ENCODE measurements around the gene SNRPE. TPM values are rescaled to one million over a fixed set of nuclear protein-coding genes. Genes with fewer than 3 reads are reported as not detected.

SNRPE gene
- total and polyA plus RNA-seq, 2 donors (not counting 3 experiments of a cell fraction or from before 2014, with no cell fraction given): 196 to 219 TPM

DNA sequence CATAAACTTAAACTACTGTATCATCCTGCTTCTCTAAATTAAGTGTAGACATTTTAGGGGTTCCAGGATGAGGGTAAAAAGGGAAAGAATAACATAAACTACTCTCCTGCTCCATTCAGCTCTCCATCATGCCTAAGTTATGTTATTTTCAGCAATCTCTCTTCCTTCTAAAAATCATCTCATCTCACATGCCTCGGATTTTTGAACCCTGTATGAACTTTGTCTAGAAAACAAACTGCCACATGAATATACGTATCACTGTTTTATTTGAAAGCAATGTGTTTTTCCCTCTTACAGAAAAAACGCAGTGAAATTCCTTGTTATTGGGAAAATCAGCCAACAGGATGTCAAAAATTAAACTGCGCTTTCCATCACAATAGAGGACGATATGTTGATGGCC is 33.4 kb upstream of the SNRPE start:
- Histone ChIP-seq H3K79me2 (ENCODE audit: control insufficient read depth, insufficient read depth, low read length) (peaks cover 25% of the 10 kb centered on the region), H3K9me3 (replicated peaks; ENCODE audit: control insufficient read depth, insufficient read depth, low read length) (no peaks in the 10 kb centered on the region), H3K9ac (replicated peaks; ENCODE audit: extremely low read depth, insufficient read depth, low read length) (no peak overlapping the region), H4K20me1 (replicated peaks; ENCODE audit: control insufficient read depth, extremely low read depth, insufficient read depth, low read length) (no peaks in the 10 kb centered on the region), H3K4me2 (ENCODE audit: insufficient read depth, low read length) (peak overlapping the region; percentile 17), H3K4me1 (ENCODE audit: control insufficient read depth, extremely low read depth, insufficient read depth, low read length) (peaks cover 18% of the 10 kb centered on the region), H3K9me1 (replicated peaks; ENCODE audit: control insufficient read depth, extremely low read depth, insufficient read depth, low read length) (no peaks in the 10 kb centered on the region), H3K4me3 (replicated peaks in 1 of 3; ENCODE audit: insufficient read depth in 1 of 3, low read depth in 1 of 3, low read length in 3 of 3) (no peak overlapping the region), H3K36me3 (ENCODE audit: control insufficient read depth in 2 of 2, extremely low read depth in 1 of 2, insufficient read depth in 2 of 2, low read length in 2 of 2) (peaks cover 15 to 21% of the 10 kb centered on the region in 2 experiments), H2AFZ (ENCODE audit: low read depth, low read length) (no peak overlapping the region), H3K27ac (ENCODE audit: insufficient read depth, low read depth, low read length) (no peak overlapping the region), H3K27me3 (ENCODE audit: control insufficient read depth in 2 of 2, insufficient read depth in 2 of 2, low read length in 2 of 2) (no peaks in the 10 kb centered on the region)
- dilution Hi-C loops (cut with MboI; ENCODE audit: extremely low pct_ligation_motif_present, low sequenced_read_pairs): no loop called here
- intact Hi-C loops (cut with micrococcal nuclease): no loop called here
- DNase-seq (ENCODE audit: low read depth, low spot score): peak; percentile 66
- ChIA-PET POLR2A (no interaction called here), CTCF (no interaction called here)
- TF ChIP-seq, protein P1, sequence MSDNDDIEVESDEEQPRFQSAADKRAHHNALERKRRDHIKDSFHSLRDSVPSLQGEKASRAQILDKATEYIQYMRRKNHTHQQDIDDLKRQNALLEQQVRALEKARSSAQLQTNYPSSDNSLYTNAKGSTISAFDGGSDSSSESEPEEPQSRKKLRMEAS (IDR thresholded peaks at IDR 0.05; ENCODE audit: insufficient read depth, insufficient read length): no peak
- no peak for FAIRE-seq
- BruUV-seq (replicated peaks): no TSS peak

DNA sequence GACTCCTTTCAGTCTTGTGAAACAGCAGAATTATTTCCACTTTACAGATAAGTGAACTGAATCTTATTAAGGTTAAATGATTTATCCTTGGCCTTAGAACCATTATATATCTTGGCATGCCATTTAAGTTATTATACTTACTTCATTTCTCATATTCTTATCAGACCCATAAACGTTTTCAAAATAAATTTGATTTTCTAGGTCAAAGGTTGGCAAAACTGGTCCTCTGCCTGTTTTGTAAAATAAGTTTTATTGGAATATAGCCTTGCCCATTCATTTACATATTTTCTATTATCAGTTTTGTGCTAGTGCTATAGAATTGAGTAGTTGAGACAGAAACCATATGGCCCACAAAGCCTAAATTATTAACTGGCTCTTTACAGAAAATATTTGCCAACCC is 32.9 kb upstream of the SNRPE start:
- FAIRE-seq: no peak
- H3K4me1 ChIP-seq (ENCODE audit: control insufficient read depth, extremely low read depth, insufficient read depth, low read length): peaks cover 18% of the 10 kb centered on the region
- H3K4me3 ChIP-seq (replicated peaks in 1 of 3; ENCODE audit: insufficient read depth in 1 of 3, low read depth in 1 of 3, low read length in 3 of 3): no peak overlapping the region
- no peak overlapping the region for H2AFZ ChIP-seq (ENCODE audit: low read depth, low read length)
- peaks cover 11 to 21% of the 10 kb centered on the region in 2 experiments for H3K36me3 ChIP-seq (ENCODE audit: control insufficient read depth in 2 of 2, extremely low read depth in 1 of 2, insufficient read depth in 2 of 2, low read length in 2 of 2)
- no peak for DNase-seq (ENCODE audit: low read depth, low spot score)
- no peaks in the 10 kb centered on the region for H3K9me1 ChIP-seq (replicated peaks; ENCODE audit: control insufficient read depth, extremely low read depth, insufficient read depth, low read length)
- no TSS peak for BruUV-seq (replicated peaks)
- H4K20me1 ChIP-seq (replicated peaks; ENCODE audit: control insufficient read depth, extremely low read depth, insufficient read depth, low read length): no peaks in the 10 kb centered on the region
- H3K9ac ChIP-seq (replicated peaks; ENCODE audit: extremely low read depth, insufficient read depth, low read length): no peak overlapping the region
- ChIA-PET CTCF (no interaction called here), POLR2A (no interaction called here)
- intact Hi-C loops (cut with micrococcal nuclease) (no loop called here), dilution Hi-C loops (cut with MboI; ENCODE audit: extremely low pct_ligation_motif_present, low sequenced_read_pairs) (no loop called here)
- H3K27me3 ChIP-seq (ENCODE audit: control insufficient read depth in 2 of 2, insufficient read depth in 2 of 2, low read length in 2 of 2): no peaks in the 10 kb centered on the region
- no peaks in the 10 kb centered on the region for H3K9me3 ChIP-seq (replicated peaks; ENCODE audit: control insufficient read depth, insufficient read depth, low read length)
- TF ChIP-seq JUN (IDR thresholded peaks at IDR 0.05; ENCODE audit: borderline replicate concordance, insufficient read depth, insufficient read length, low read depth): no peak
- no peak for TF ChIP-seq GATA2 (IDR thresholded peaks at IDR 0.05; ENCODE audit: insufficient read depth, insufficient read length, low read depth, low read length)
- TF ChIP-seq, protein P1 (IDR thresholded peaks at IDR 0.05; ENCODE audit: insufficient read depth, insufficient read length): no peak
- no peak for TF ChIP-seq EZH2 (IDR thresholded peaks at IDR 0.05; ENCODE audit: borderline replicate concordance, low read depth, low read length, severe bottlenecking)
- TF ChIP-seq MYC (IDR thresholded peaks at IDR 0.05; ENCODE audit: low read depth, low read length): no peak
- no peak for TF ChIP-seq POLR2AphosphoS5 (IDR thresholded peaks at IDR 0.05; ENCODE audit: insufficient read depth, low read depth, low read length)
- no peak for TF ChIP-seq POLR2A (IDR thresholded peaks at IDR 0.05; ENCODE audit: low read depth, low read length)
- TF ChIP-seq FOS (IDR thresholded peaks at IDR 0.05; ENCODE audit: borderline replicate concordance, insufficient read depth, low read length): no peak
- TF ChIP-seq, protein P2, sequence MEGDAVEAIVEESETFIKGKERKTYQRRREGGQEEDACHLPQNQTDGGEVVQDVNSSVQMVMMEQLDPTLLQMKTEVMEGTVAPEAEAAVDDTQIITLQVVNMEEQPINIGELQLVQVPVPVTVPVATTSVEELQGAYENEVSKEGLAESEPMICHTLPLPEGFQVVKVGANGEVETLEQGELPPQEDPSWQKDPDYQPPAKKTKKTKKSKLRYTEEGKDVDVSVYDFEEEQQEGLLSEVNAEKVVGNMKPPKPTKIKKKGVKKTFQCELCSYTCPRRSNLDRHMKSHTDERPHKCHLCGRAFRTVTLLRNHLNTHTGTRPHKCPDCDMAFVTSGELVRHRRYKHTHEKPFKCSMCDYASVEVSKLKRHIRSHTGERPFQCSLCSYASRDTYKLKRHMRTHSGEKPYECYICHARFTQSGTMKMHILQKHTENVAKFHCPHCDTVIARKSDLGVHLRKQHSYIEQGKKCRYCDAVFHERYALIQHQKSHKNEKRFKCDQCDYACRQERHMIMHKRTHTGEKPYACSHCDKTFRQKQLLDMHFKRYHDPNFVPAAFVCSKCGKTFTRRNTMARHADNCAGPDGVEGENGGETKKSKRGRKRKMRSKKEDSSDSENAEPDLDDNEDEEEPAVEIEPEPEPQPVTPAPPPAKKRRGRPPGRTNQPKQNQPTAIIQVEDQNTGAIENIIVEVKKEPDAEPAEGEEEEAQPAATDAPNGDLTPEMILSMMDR (IDR thresholded peaks at IDR 0.05; ENCODE audit: extremely low read depth in 1 of 2, insufficient read depth in 1 of 2, low read depth in 1 of 2, low read length in 2 of 2): no peak
- peaks cover 20% of the 10 kb centered on the region for H3K79me2 ChIP-seq (ENCODE audit: control insufficient read depth, insufficient read depth, low read length)
- H3K4me2 ChIP-seq (ENCODE audit: insufficient read depth, low read length): no peak overlapping the region
- peak overlapping the region; percentile 53 for H3K27ac ChIP-seq (ENCODE audit: insufficient read depth, low read depth, low read length)
